B cell (primary cell): Measurements from ENCODE around the gene NOL6. TPM values are rescaled to one million over a fixed set of nuclear protein-coding genes. Genes with fewer than 3 reads are reported as not detected.

Source experiments
- ATAC-seq: fragments of 200-7000 bp; cut with Tn5 transposase; one replicate; pipeline ENCODE4 v1.10.0; 2021; ENCODE audit warnings: low read depth, mild to moderate bottlenecking, moderate number of reproducible peaks, moderate library complexity
- CTCF ChIA-PET: fragments of 350-600 bp; sonication (Branson Sonifier 250); formaldehyde crosslinking; loops from one replicate; lab custom pipeline; 2021; ENCODE audit warnings: antibody characterized with exemption, inconsistent platforms; lab: Charles Lee
- POLR2A ChIA-PET: fragments of 350-600 bp; sonication (Branson Sonifier 250); formaldehyde crosslinking; loops from one replicate; lab custom pipeline; 2021; ENCODE audit warnings: antibody characterized with exemption; lab: Charles Lee
- DNase-seq: peaks from one replicate; pipeline ENCODE4 v3.0.0; 2013
- H2AFZ ChIP-seq: 2 replicates; pipeline ENCODE4 v1.6.1; 2012; ENCODE audit warnings: mild to moderate bottlenecking, low read depth, low read length; ENCODE audit not compliant: insufficient read depth, poor library complexity, severe bottlenecking
- H3K27ac ChIP-seq, 2 donors: 1 replicate in 1 of 2; 2 replicates in 1 of 2; pipeline ENCODE4 v1.5.1; 2012 to 2013; ENCODE audit warnings: low read length in 2 of 2, mild to moderate bottlenecking in 2 of 2, moderate library complexity in 1 of 2
- H3K27me3 ChIP-seq, 4 experiments: fragments of 200-600 bp in 1 of 4; sonication (generic) in 1 of 4; replicated peaks in 1 of 4; 1 replicate in 2 of 4; 2 replicates in 2 of 4; pipeline versions ENCODE4 v1.6.1 to v1.7.0; 2013 to 2016; ENCODE audit warnings: low read length in 3 of 4, mild to moderate bottlenecking in 2 of 4, mixed read lengths in 1 of 4, moderate library complexity in 1 of 4; ENCODE audit not compliant: insufficient read depth in 4 of 4, control insufficient read depth in 3 of 4; ENCODE audit errors: control extremely low read depth in 1 of 4
- H3K36me3 ChIP-seq, 2 experiments: replicated peaks in 1 of 2; 1 replicate in 1 of 2; 2 replicates in 1 of 2; pipeline versions ENCODE4 v1.6.1 to v1.7.1; 2013; ENCODE audit warnings: low read length in 1 of 2; ENCODE audit not compliant: insufficient read depth in 2 of 2, control insufficient read depth in 1 of 2; ENCODE audit errors: control extremely low read depth in 1 of 2, extremely low read depth in 1 of 2
- H3K4me1 ChIP-seq, 2 donors: fragments of 200-600 bp in 1 of 2; sonication (generic) in 1 of 2; 1 replicate in 1 of 2; 2 replicates in 1 of 2; pipeline versions ENCODE4 v1.5.1 to v1.6.1; 2013 to 2017; ENCODE audit warnings: low read length in 2 of 2; ENCODE audit not compliant: control insufficient read depth in 2 of 2, insufficient read depth in 2 of 2
- H3K4me2 ChIP-seq: replicated peaks from 2 replicates; pipeline ENCODE3; 2012; ENCODE audit warnings: mild to moderate bottlenecking, low read depth, low read length; ENCODE audit not compliant: poor library complexity, severe bottlenecking
- H3K4me3 ChIP-seq, 5 experiments: fragments of 200-600 bp in 1 of 5; sonication (generic) in 1 of 5; 1 replicate in 3 of 5; 2 replicates in 2 of 5; pipeline versions ENCODE4 v1.5.1 to v1.7.0; 2011 to 2016; ENCODE audit warnings: low read length in 4 of 5, mild to moderate bottlenecking in 4 of 5, low read depth in 2 of 5, control low read depth in 1 of 5, moderate library complexity in 1 of 5; ENCODE audit not compliant: insufficient read depth in 1 of 5; ENCODE audit errors: control extremely low read depth in 1 of 5, extremely low read depth in 1 of 5
- H3K79me2 ChIP-seq: fragments of 200-600 bp; sonication (generic); one replicate; pipeline ENCODE4 v1.6.0; 2016; ENCODE audit warnings: low read length; ENCODE audit not compliant: control insufficient read depth, insufficient read depth
- H3K9ac ChIP-seq: fragments of 200-600 bp; sonication (generic); 2 replicates; pipeline ENCODE4 v1.6.1; 2017; ENCODE audit warnings: mild to moderate bottlenecking, low read length, moderate library complexity
- H3K9me3 ChIP-seq, 3 donors: one replicate each; pipeline versions ENCODE4 v1.6.1 to v1.7.1; 2013; ENCODE audit warnings: low read length in 2 of 3; ENCODE audit not compliant: control insufficient read depth in 2 of 3, insufficient read depth in 1 of 3; ENCODE audit errors: control extremely low read depth in 1 of 3
- H4K20me1 ChIP-seq: 2 replicates; pipeline ENCODE4 v1.6.0; 2012; ENCODE audit warnings: mild to moderate bottlenecking, low read length; ENCODE audit not compliant: insufficient read depth, control insufficient read depth, poor library complexity, severe bottlenecking
- H3K27ac Mint-ChIP-seq: one replicate; pipeline ENCODE4 v1.8.0; 2021; ENCODE audit warnings: mixed read lengths
- H3K27me3 Mint-ChIP-seq: one replicate; pipeline ENCODE4 v1.8.0; 2021; ENCODE audit warnings: mixed read lengths
- H3K4me1 Mint-ChIP-seq: one replicate; pipeline ENCODE4 v1.8.0; 2021; ENCODE audit warnings: mixed read lengths
- H3K4me3 Mint-ChIP-seq: one replicate; pipeline ENCODE4 v1.8.0; 2021; ENCODE audit warnings: mixed read lengths
- H3K9me3 Mint-ChIP-seq: one replicate; pipeline ENCODE4 v1.8.0; 2022; ENCODE audit warnings: mixed read lengths; ENCODE audit not compliant: insufficient read depth
- EZH2 ChIP-seq: IDR thresholded peaks from 2 replicates; pipeline ENCODE4 v1.6.1; 2012; ENCODE audit warnings: borderline replicate concordance, low read depth, mild to moderate bottlenecking, moderate library complexity, low read length; ENCODE audit not compliant: insufficient read depth, poor library complexity, severe bottlenecking
- WGBS: methylation state at CpG from one replicate; pipeline ENCODE4 v1.1.5; 2013; ENCODE audit warnings: missing lambda C conversion rate; ENCODE audit not compliant: insufficient coverage; 5-methylcytosine and 5-hydroxymethylcytosine counted together
- intact Hi-C: fragments of 100-400 bp; cut with micrococcal nuclease; formaldehyde crosslinking; loops from one replicate; pipeline ENCODE4 v1.10.0; 2022
- polyA plus RNA-seq: library from polyadenylated mRNA; depleted of rRNA; stranded (reverse); fragments of >200 nt; gene quantifications from 2 replicates; pipeline ENCODE4 v1.2.3, GENCODE V29; 2012
- total RNA-seq, 2 donors: library from RNA; stranded (reverse); fragments of 120-200 nt in 1 of 2; gene quantifications; 1 replicate in 1 of 2; 2 replicates in 1 of 2; pipeline versions ENCODE4 v1.2.3 to v1.2.4, GENCODE V29; 2013 to 2022
- TF ChIP-seq, protein P1 (sequence below): fragments of 200-600 bp; IDR thresholded peaks from one replicate; pipeline ENCODE4 v1.8.0; 2022; ENCODE audit warnings: antibody characterized with exemption, mild to moderate bottlenecking

Gene NOL6
- total and polyA plus RNA-seq, 2 donors (not counting 1 experiment from before 2014, with no cell fraction given): 31.8 to 40.1 TPM

DNA sequence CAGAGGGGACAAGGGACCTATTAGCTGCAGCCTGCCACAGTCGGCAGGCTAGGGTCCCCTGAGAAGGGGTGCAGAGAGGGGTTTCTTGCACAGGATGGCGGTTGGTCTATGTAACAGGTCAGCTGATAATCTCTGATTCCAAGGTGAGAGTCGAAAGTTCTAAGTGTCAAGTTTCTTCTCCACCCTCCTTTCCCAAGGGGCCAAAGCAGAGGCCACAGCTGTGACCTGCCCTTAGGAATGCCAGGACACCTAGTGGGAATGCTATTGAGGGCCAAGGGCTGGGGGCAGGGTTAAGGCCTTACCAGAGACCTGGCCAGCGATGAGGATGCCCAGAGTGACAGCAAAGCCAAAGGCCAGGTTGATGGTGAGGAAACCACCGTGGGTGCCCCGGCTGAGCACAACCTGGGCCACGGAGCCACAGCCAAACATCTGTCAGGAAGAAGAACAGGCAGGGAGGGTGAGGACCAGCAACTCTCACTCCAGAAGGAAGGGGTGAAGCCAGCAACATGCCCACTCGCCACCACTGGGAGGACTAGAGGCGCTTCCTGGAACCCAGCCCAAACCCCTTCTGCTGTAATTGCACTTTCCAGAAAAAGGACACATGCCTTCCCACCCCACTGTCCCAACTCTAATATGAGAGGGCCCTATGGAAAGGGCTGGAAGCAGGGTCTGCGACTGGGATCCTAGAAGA is 30.1 kb downstream of the NOL6 start:
- H2AFZ ChIP-seq: no peak overlapping the region
- no peak overlapping the region for H3K27ac ChIP-seq
- intact Hi-C loops: no loop called here
- no peak for TF ChIP-seq EZH2
- TF ChIP-seq, protein P1, sequence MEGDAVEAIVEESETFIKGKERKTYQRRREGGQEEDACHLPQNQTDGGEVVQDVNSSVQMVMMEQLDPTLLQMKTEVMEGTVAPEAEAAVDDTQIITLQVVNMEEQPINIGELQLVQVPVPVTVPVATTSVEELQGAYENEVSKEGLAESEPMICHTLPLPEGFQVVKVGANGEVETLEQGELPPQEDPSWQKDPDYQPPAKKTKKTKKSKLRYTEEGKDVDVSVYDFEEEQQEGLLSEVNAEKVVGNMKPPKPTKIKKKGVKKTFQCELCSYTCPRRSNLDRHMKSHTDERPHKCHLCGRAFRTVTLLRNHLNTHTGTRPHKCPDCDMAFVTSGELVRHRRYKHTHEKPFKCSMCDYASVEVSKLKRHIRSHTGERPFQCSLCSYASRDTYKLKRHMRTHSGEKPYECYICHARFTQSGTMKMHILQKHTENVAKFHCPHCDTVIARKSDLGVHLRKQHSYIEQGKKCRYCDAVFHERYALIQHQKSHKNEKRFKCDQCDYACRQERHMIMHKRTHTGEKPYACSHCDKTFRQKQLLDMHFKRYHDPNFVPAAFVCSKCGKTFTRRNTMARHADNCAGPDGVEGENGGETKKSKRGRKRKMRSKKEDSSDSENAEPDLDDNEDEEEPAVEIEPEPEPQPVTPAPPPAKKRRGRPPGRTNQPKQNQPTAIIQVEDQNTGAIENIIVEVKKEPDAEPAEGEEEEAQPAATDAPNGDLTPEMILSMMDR: no peak
- H3K9ac ChIP-seq: no peak overlapping the region
- WGBS: 76% methylated on average over 6 of the region's 10 CpGs
- H3K9me3 ChIP-seq: no peaks in the 10 kb centered on the region
- no peaks in the 10 kb centered on the region for H3K9me3 Mint-ChIP-seq
- CTCF ChIA-PET: interaction anchor here (1.3 kb wide), 1 partner anchor 22 kb away, joined by 3 read pairs; no protein-coding TSS in a partner anchor
- peaks cover 8% of the 10 kb centered on the region for H3K27me3 Mint-ChIP-seq
- H3K4me3 Mint-ChIP-seq: no peak overlapping the region
- H4K20me1 ChIP-seq: no peaks in the 10 kb centered on the region
- no peaks in the 10 kb centered on the region for H3K79me2 ChIP-seq
- no peaks in the 10 kb centered on the region for H3K36me3 ChIP-seq
- H3K4me1 ChIP-seq: peaks cover 21 to 22% of the 10 kb centered on the region in 2 donors
- peaks cover 0 to 9% (median 0%) of the 10 kb centered on the region in 4 experiments for H3K27me3 ChIP-seq
- ATAC-seq (no peak), DNase-seq (no peak)
- POLR2A ChIA-PET: no interaction called here
- peaks cover 24% of the 10 kb centered on the region for H3K4me1 Mint-ChIP-seq
- no peak overlapping the region for H3K4me3 ChIP-seq
- no peak overlapping the region for H3K4me2 ChIP-seq
- no peak overlapping the region for H3K27ac Mint-ChIP-seq

DNA sequence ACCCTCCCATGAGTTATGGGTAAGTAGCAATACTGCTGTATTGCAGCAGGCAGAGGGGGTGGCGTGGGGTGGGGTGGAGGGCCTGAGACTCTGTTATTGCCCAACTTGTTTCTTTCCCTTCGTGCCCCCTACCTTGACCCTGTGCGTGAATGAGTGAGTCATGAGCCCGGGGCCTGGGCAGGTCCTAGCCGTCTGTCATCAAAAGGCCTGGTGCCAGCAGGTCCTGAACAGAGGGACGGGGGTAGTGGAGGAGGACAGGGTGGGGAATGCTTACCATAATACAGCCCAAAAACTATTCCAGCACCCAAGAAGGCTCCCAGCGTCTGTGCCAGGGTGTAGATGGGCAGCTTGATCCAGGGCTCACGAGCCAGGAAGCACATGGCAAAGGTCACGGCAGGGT is 30.7 kb downstream of the NOL6 start:
- ATAC-seq (no peak), DNase-seq (no peak)
- Mint-ChIP-seq H3K27ac (no peak overlapping the region), H3K4me3 (no peak overlapping the region), H3K9me3 (no peaks in the 10 kb centered on the region), H3K4me1 (peaks cover 24% of the 10 kb centered on the region), H3K27me3 (peaks cover 8% of the 10 kb centered on the region)
- CTCF ChIA-PET: no interaction called here
- H3K36me3 ChIP-seq: no peaks in the 10 kb centered on the region
- intact Hi-C loops: no loop called here
- H3K4me1 ChIP-seq: peaks cover 20 to 22% of the 10 kb centered on the region in 2 donors
- H3K9me3 ChIP-seq: no peaks in the 10 kb centered on the region
- H3K27me3 ChIP-seq: peaks cover 0 to 5% (median 0%) of the 10 kb centered on the region in 4 experiments
- no peak overlapping the region for H3K4me2 ChIP-seq
- 98% methylated on average over 5 of the region's 9 CpGs for WGBS
- TF ChIP-seq, protein P1: no peak
- no peak for TF ChIP-seq EZH2
- no peak overlapping the region for H3K9ac ChIP-seq
- H4K20me1 ChIP-seq: no peaks in the 10 kb centered on the region
- H3K4me3 ChIP-seq: no peak overlapping the region
- H3K79me2 ChIP-seq: no peaks in the 10 kb centered on the region
- no peak overlapping the region for H2AFZ ChIP-seq
- H3K27ac ChIP-seq: no peak overlapping the region
- POLR2A ChIA-PET: no interaction called here
